GM06990 (cell line): Measurements from ENCODE around the gene RIPK1.
A peak's percentile ranks its signal among the peaks of the same experiment; 100 is the strongest.

Source experiments
- DNase-seq: peaks from one replicate; pipeline ENCODE4 v3.0.0-alpha.2; 2011; ENCODE audit not compliant: insufficient read length; ENCODE audit errors: extremely low read depth
- H3K27me3 ChIP-seq: replicated peaks from 2 replicates; pipeline ENCODE4 v1.6.0; 2011; ENCODE audit warnings: low read length; ENCODE audit not compliant: control insufficient read depth, insufficient read depth
- H3K36me3 ChIP-seq: 2 replicates; pipeline ENCODE4 v1.5.1; 2011; ENCODE audit warnings: low read length; ENCODE audit not compliant: control insufficient read depth, insufficient read depth
- H3K4me3 ChIP-seq: replicated peaks from 2 replicates; pipeline ENCODE4 v1.5.1; 2011; ENCODE audit warnings: low read depth, mild to moderate bottlenecking, control low read depth, low read length
- CTCF ChIP-seq: IDR thresholded peaks from 2 replicates; pipeline ENCODE4 v1.5.1; 2011; ENCODE audit warnings: low read length, control low read depth, mild to moderate bottlenecking, inconsistent platforms; ENCODE audit not compliant: insufficient read depth, poor library complexity, severe bottlenecking

The RIPK1 gene

GRCh38 chr6:3118353-3119039, 50.2 kb downstream of the RIPK1 start, which contains the start of gene BPHL:
Gene BPHL, plus strand, starts transcription at chr6:3118711. Its CDS starts 30 bp downstream, at chr6:3118741.
- no peak for TF ChIP-seq CTCF
- peak within 1 kb of the TSS; percentile 84 for H3K4me3 ChIP-seq
- peak; percentile 95 for DNase-seq

DNA sequence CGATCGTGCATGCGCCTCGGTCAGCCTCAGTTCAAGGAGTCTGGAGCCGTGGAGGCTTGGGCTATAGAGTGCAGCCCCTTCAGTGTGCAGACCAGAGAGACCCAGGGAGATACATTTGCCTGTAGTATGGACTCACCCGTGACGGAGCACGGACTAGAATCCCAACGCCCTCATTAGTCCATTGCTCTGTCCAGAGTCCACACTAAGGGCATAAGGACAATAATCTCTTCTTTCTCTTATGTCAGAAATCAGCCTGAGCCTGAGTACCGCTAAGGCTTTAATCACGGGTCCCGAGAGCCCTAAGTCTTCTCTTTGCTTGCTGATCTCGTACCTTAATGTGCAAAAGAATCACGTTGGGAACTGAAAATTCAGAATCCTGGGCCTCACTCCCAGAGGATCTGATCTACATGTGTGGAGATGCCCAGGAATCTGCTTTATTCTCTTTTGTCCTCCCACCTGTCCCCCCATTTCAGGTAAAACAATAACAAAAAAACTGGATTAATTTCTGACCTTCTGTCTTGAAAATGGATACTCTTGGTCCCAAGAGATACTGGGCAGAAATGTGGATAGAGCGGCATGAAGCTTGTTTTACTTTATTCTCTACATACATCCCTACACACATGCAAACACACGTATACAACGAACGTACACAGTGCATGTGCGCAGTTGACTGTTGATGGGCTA, 50.9 kb downstream of the RIPK1 start:
- H3K27me3 ChIP-seq, result no peaks in the 10 kb centered on the region
- no peak for DNase-seq
- TF ChIP-seq CTCF, result no peak
- peak overlapping the region; percentile 84 for H3K4me3 ChIP-seq
- no peaks in the 10 kb centered on the region; the same call in none of the 2 replicates for H3K36me3 ChIP-seq

More at GRCh38 chr6:3118353-3119039, 50.2 kb downstream of the RIPK1 start, which contains the start of gene BPHL:
- H3K27me3 ChIP-seq, result no peaks in the 10 kb centered on the region
- no peaks in the 10 kb centered on the region; the same call in none of the 2 replicates for H3K36me3 ChIP-seq

GRCh38 chr6:3120765-3121089, 52.4 kb downstream of the RIPK1 start:
- no peaks in the 10 kb centered on the region for H3K27me3 ChIP-seq
- no peak for TF ChIP-seq CTCF
- H3K36me3 ChIP-seq, result no peaks in the 10 kb centered on the region; the same call in none of the 2 replicates
- no peak overlapping the region for H3K4me3 ChIP-seq
- DNase-seq, result no peak

DNA sequence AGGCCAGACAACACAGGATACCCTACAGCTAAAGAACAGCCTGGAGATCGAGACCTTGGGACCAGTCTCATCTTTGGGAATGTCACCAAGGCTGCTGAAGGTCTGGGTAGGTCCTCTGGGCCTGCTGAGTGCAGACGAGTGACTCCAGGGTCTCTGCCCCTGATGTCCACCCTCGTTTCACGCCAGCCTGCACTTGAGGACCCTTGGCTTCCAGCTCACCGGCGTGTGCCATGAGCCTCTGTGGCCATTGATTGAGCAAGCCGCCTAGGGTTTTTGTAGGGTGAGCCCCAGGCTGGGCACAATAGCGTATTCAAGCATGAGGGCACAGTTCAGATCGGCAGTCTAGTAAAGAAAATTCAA, 54.5 kb downstream of the RIPK1 start:
- no peak for TF ChIP-seq CTCF
- H3K36me3 ChIP-seq, result no peaks in the 10 kb centered on the region; the same call in none of the 2 replicates
- DNase-seq, result no peak
- no peaks in the 10 kb centered on the region for H3K27me3 ChIP-seq
- no peak overlapping the region for H3K4me3 ChIP-seq

- DNase-seq, result no peak
- Histone ChIP-seq H3K36me3 (no peaks in the 10 kb centered on the region; the same call in none of the 2 replicates), H3K4me3 (no peak overlapping the region), H3K27me3 (no peaks in the 10 kb centered on the region)
- no peak for TF ChIP-seq CTCF
Observed at GRCh38 chr6:3124667-3125066, 56.4 kb downstream of the RIPK1 start.

- Histone ChIP-seq H3K36me3 (no peaks in the 10 kb centered on the region; the same call in none of the 2 replicates), H3K4me3 (no peak overlapping the region), H3K27me3 (no peaks in the 10 kb centered on the region)
- DNase-seq, result no peak
- TF ChIP-seq CTCF, result no peak
Observed at GRCh38 chr6:3125815-3126214, 57.5 kb downstream of the RIPK1 start.
